DND-41 (cell line): Measurements from ENCODE around the gene NOX5.

ENCODE experiments used
- ATAC-seq: fragments of 200-7000 bp; cut with Tn5 transposase; 3 replicates; pipeline ENCODE4 v1.9.1; 2021; ENCODE audit warnings: low read depth; ENCODE audit not compliant: insufficient read depth
- DNase-seq: peaks from one replicate; pipeline ENCODE4 v3.0.0-alpha.2; 2020
- H2AFZ ChIP-seq: 2 replicates; pipeline ENCODE4 v1.6.0; 2012; ENCODE audit warnings: low read depth, low read length
- H3K27ac ChIP-seq: 2 replicates; pipeline ENCODE4 v1.5.1; 2012; ENCODE audit warnings: low read length, inconsistent platforms
- H3K27me3 ChIP-seq: fragments of 200-600 bp; sonication (generic); 2 replicates; pipeline ENCODE4 v1.6.0; 2012; ENCODE audit warnings: low read length, mild to moderate bottlenecking, inconsistent platforms; ENCODE audit not compliant: insufficient read depth, poor library complexity
- H3K36me3 ChIP-seq: 2 replicates; pipeline ENCODE4 v1.5.1; 2012; ENCODE audit warnings: low read length, inconsistent platforms; ENCODE audit not compliant: insufficient read depth
- H3K4me1 ChIP-seq: 2 replicates; pipeline ENCODE4 v1.5.1; 2012; ENCODE audit warnings: mild to moderate bottlenecking, low read length; ENCODE audit not compliant: insufficient read depth
- H3K4me2 ChIP-seq: 2 replicates; pipeline ENCODE4 v1.6.0; 2012; ENCODE audit warnings: mild to moderate bottlenecking, moderate library complexity, low read length, inconsistent platforms; ENCODE audit not compliant: insufficient read depth
- H3K4me3 ChIP-seq, 2 experiments: fragments of 200-600 bp in 1 of 2; shearing (Covaris generic) in 1 of 2; 2 replicates each; pipeline ENCODE4 v1.5.1; 2012 to 2016; ENCODE audit warnings: inconsistent platforms in 2 of 2, low read length in 2 of 2, mild to moderate bottlenecking in 2 of 2, low read depth in 1 of 2, moderate library complexity in 1 of 2
- H3K79me2 ChIP-seq: 2 replicates; pipeline ENCODE4 v1.6.0; 2012; ENCODE audit warnings: low read length, inconsistent platforms; ENCODE audit not compliant: insufficient read depth
- H3K9ac ChIP-seq: 2 replicates; pipeline ENCODE4 v1.6.0; 2012; ENCODE audit warnings: low read depth, mild to moderate bottlenecking, inconsistent platforms, low read length, moderate library complexity
- H3K9me3 ChIP-seq: 2 replicates; pipeline ENCODE4 v1.5.1; 2012; ENCODE audit warnings: low read length, moderate library complexity, mild to moderate bottlenecking, inconsistent platforms; ENCODE audit not compliant: insufficient read depth, severe bottlenecking
- H4K20me1 ChIP-seq: 2 replicates; pipeline ENCODE4 v1.6.0; 2012; ENCODE audit warnings: low read length; ENCODE audit not compliant: insufficient read depth
- CTCF ChIP-seq: IDR thresholded peaks from 2 replicates; pipeline ENCODE4 v1.5.1; 2012; ENCODE audit warnings: borderline replicate concordance, low read length, moderate library complexity, mild to moderate bottlenecking; ENCODE audit not compliant: poor library complexity, severe bottlenecking; ENCODE audit errors: extremely low read depth
- EZH2 ChIP-seq: IDR thresholded peaks from 3 replicates; pipeline ENCODE4 v1.6.1; 2012; ENCODE audit warnings: borderline replicate concordance, low read depth, mild to moderate bottlenecking, moderate library complexity, low read length, inconsistent platforms; ENCODE audit not compliant: severe bottlenecking

The NOX5 gene

DNA sequence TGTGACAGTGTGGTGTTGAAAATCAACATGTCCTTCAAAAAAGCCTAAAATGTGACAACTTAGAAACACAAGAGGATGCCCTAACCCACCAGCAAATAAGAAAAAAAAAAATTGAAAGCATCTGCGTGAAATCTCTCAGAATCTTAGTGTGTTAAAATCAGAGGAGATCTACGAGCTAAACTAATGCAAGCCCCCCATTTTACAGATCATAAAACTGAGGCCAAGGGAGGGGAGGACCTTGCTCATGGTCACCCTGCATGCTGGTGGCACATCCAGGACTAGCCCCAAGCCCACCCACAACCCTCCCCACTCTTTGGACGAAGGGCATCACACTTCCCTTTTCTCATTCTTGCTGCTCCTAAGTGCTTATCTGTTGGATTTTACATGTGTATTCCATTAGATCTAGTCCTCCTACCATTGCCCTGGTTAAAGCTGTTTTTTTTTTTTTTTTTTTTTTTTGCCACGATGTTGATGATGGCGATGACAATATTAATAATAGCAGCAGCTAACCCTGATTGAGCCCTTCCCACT lies 29.1 kb upstream of the NOX5 start:
- no peaks in the 10 kb centered on the region for H3K4me1 ChIP-seq
- H3K27me3 ChIP-seq = no peaks in the 10 kb centered on the region
- no peak for DNase-seq
- no peaks in the 10 kb centered on the region for H3K79me2 ChIP-seq
- no peak overlapping the region for H3K9ac ChIP-seq
- no peaks in the 10 kb centered on the region for H3K36me3 ChIP-seq
- no peak overlapping the region for H3K27ac ChIP-seq
- H4K20me1 ChIP-seq = no peaks in the 10 kb centered on the region
- no peak overlapping the region for H2AFZ ChIP-seq
- no peak for ATAC-seq
- no peak overlapping the region for H3K4me3 ChIP-seq
- H3K4me2 ChIP-seq = no peak overlapping the region
- H3K9me3 ChIP-seq = no peaks in the 10 kb centered on the region
- TF ChIP-seq CTCF = no peak
- TF ChIP-seq EZH2 = no peak

DNA sequence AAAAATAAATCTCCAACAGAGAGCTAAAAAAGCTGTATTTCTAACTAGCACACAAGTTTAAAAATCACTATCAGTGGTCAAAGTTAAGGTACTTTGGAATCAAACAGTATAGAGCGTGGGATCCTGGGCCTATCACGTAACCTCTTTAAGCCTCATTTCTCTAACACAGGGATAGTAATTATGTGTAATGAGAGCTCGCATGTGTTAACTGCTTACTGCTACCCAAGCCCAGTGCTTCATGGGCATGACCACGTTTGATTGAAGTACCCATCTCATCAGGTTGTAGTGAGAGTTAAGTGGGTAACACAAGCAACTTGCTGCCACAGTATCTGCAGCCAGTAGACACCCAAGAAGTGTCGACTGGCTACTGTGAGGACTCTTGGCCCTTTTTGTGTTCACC lies 28.2 kb upstream of the NOX5 start:
- no peak overlapping the region for H3K4me3 ChIP-seq
- H2AFZ ChIP-seq = no peak overlapping the region
- no peak for ATAC-seq
- H3K4me2 ChIP-seq = no peak overlapping the region
- no peaks in the 10 kb centered on the region for H3K79me2 ChIP-seq
- TF ChIP-seq EZH2 (no peak), CTCF (no peak)
- no peaks in the 10 kb centered on the region for H3K9me3 ChIP-seq
- H3K27me3 ChIP-seq = peaks cover 3% of the 10 kb centered on the region
- H3K27ac ChIP-seq = no peak overlapping the region
- no peak for DNase-seq
- H3K36me3 ChIP-seq = no peaks in the 10 kb centered on the region
- H4K20me1 ChIP-seq = no peaks in the 10 kb centered on the region
- H3K4me1 ChIP-seq = no peaks in the 10 kb centered on the region
- no peak overlapping the region for H3K9ac ChIP-seq

- Histone ChIP-seq H3K4me1 (no peaks in the 10 kb centered on the region), H3K4me2 (no peak overlapping the region), H3K9me3 (no peaks in the 10 kb centered on the region), H4K20me1 (no peaks in the 10 kb centered on the region), H3K36me3 (no peaks in the 10 kb centered on the region), H2AFZ (no peak overlapping the region), H3K79me2 (no peaks in the 10 kb centered on the region), H3K27me3 (peaks cover 3% of the 10 kb centered on the region), H3K27ac (no peak overlapping the region), H3K9ac (no peak overlapping the region), H3K4me3 (no peak overlapping the region)
- TF ChIP-seq EZH2 (no peak), CTCF (no peak)
- ATAC-seq (no peak), DNase-seq (no peak)
These were observed 27.4 kb upstream of the NOX5 start for GRCh38 chr15:68987120-68987519.

DNA sequence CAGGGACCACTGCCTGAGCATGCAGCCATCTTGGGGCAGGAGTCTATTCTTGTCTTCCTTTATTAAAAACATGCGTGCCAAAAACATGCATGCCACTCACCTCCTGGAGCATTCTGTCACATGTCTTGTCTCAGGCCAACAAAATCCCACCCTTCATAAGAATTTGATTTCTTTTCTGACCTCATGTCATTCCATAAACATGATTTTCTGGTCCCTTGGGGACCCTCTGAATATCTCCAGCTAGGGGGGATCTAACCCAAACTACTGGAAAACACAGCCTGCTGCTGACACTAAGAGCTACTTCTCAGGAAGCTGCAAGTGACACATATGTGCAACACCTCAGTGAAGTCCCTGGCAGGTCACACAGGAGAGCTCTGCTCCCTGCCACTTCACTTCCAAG lies 26.8 kb upstream of the NOX5 start:
- no peak overlapping the region for H3K4me3 ChIP-seq
- ATAC-seq (no peak), DNase-seq (no peak)
- H3K9ac ChIP-seq = no peak overlapping the region
- H4K20me1 ChIP-seq = no peaks in the 10 kb centered on the region
- H3K27me3 ChIP-seq = peaks cover 3% of the 10 kb centered on the region
- no peaks in the 10 kb centered on the region for H3K4me1 ChIP-seq
- no peaks in the 10 kb centered on the region for H3K79me2 ChIP-seq
- no peaks in the 10 kb centered on the region for H3K9me3 ChIP-seq
- no peak overlapping the region for H3K4me2 ChIP-seq
- no peak overlapping the region for H2AFZ ChIP-seq
- no peaks in the 10 kb centered on the region for H3K36me3 ChIP-seq
- TF ChIP-seq EZH2 (no peak), CTCF (no peak)
- H3K27ac ChIP-seq = no peak overlapping the region
